SJSA1 (cell line): Measurements from ENCODE around the gene VHLL. TPM values are rescaled to one million over a fixed set of nuclear protein-coding genes. Genes with fewer than 3 reads are reported as not detected.

Source experiments
- DNase-seq, 2 experiments: peaks; one replicate each; pipeline ENCODE4 v3.0.0-alpha.2; 2015 to 2020; ENCODE audit warnings: low spot score in 2 of 2, low read depth in 1 of 2
- H3K27ac ChIP-seq: fragments of 250-450 bp; sonication (Bioruptor Pico); 2 replicates; pipeline ENCODE4 v1.5.1; 2020; ENCODE audit warnings: mild to moderate bottlenecking, moderate library complexity
- H3K27me3 ChIP-seq: fragments of 250-450 bp; sonication (Bioruptor Pico); replicated peaks from 2 replicates; pipeline ENCODE4 v1.5.1; 2020; ENCODE audit warnings: mild to moderate bottlenecking, moderate library complexity
- H3K36me3 ChIP-seq: fragments of 250-450 bp; sonication (Bioruptor Pico); 2 replicates; pipeline ENCODE4 v1.5.1; 2020; ENCODE audit warnings: mild to moderate bottlenecking
- H3K4me1 ChIP-seq: fragments of 250-450 bp; sonication (Bioruptor Pico); replicated peaks from 2 replicates; pipeline ENCODE4 v1.6.1; 2021; ENCODE audit warnings: mild to moderate bottlenecking
- H3K4me3 ChIP-seq: fragments of 250-450 bp; sonication (Bioruptor Pico); 2 replicates; pipeline ENCODE4 v1.5.1; 2020; ENCODE audit warnings: mild to moderate bottlenecking
- H3K9me3 ChIP-seq: fragments of 250-450 bp; sonication (Bioruptor Pico); replicated peaks from 2 replicates; pipeline ENCODE4 v1.5.1; 2020; ENCODE audit warnings: mild to moderate bottlenecking
- total RNA-seq: library from RNA; depleted of rRNA; stranded (reverse); fragments of >200 nt; shearing (Covaris generic); gene quantifications from 2 replicates; pipeline ENCODE4 v1.2.3, GENCODE V29; 2014

Gene VHLL
- total RNA-seq, 1 experiment from 2014 or later = not detected

GRCh38 chr1:156316909-156317308 lies 17.8 kb upstream of the VHLL start:
- H3K36me3 ChIP-seq = peaks cover 99% of the 10 kb centered on the region
- H3K27ac ChIP-seq = no peak overlapping the region
- no peaks in the 10 kb centered on the region for H3K4me1 ChIP-seq
- H3K4me3 ChIP-seq = no peak overlapping the region
- H3K9me3 ChIP-seq = no peaks in the 10 kb centered on the region
- DNase-seq = no peak
- no peaks in the 10 kb centered on the region for H3K27me3 ChIP-seq

GRCh38 chr1:156310962-156311361 lies 11.9 kb upstream of the VHLL start:
- DNase-seq = no peak
- Histone ChIP-seq H3K27me3 (no peaks in the 10 kb centered on the region), H3K4me1 (peaks cover 3% of the 10 kb centered on the region; the same call in 1 of the 2 replicates), H3K4me3 (no peak overlapping the region), H3K9me3 (no peaks in the 10 kb centered on the region), H3K27ac (no peak overlapping the region), H3K36me3 (peaks cover 95% of the 10 kb centered on the region)

DNA sequence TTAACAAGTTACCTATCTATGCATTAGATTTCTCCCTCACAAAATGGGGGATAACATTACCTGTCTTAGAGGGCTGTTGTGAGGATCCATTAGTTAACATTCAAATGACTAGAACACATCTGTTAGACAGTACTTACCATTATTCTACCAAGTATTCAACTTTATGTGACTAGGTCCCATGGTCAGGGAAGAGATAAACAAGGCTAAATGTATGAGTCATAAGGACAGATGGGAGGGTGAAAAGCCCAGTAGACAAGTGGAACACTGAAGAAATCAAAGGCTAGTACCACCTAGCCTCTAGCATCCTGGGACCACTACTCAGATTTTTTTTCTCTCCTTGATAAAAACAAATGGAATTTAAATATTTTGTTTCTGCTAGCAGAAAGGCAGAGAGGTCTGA lies 9.0 kb upstream of the VHLL start:
- Histone ChIP-seq H3K36me3 (peaks cover 83% of the 10 kb centered on the region), H3K4me3 (no peak overlapping the region), H3K27me3 (no peaks in the 10 kb centered on the region), H3K27ac (no peak overlapping the region), H3K4me1 (peaks cover 3% of the 10 kb centered on the region; the same call in 1 of the 2 replicates), H3K9me3 (no peaks in the 10 kb centered on the region)
- DNase-seq = no peak

DNA sequence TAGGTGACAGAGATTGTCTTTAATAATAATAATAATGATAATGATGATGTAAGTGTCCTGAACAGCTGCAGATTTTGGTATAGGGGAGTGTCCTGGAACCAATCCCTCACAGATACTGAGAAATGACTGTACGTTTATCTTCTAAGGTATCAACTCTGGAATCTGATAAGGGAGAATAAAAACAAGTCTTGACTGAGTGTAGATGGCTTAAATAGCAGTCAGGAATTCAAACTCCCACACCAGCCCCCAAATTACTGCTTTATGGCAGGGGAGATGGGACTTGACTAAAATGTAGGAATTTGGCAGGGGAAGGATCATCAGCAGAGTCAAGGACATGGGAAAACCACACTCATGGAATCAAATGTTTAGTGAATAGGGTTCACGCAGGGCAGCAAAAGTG lies 6.1 kb upstream of the VHLL start:
- Histone ChIP-seq H3K27ac (no peak overlapping the region), H3K9me3 (no peaks in the 10 kb centered on the region), H3K4me1 (peaks cover 3% of the 10 kb centered on the region; the same call in 1 of the 2 replicates), H3K4me3 (no peak overlapping the region), H3K36me3 (peaks cover 54% of the 10 kb centered on the region), H3K27me3 (no peaks in the 10 kb centered on the region)
- no peak for DNase-seq

GRCh38 chr1:156303241-156303640 lies 4.1 kb upstream of the VHLL start:
- H3K27ac ChIP-seq = no peak overlapping the region
- H3K36me3 ChIP-seq = peaks cover 35% of the 10 kb centered on the region
- H3K27me3 ChIP-seq = no peaks in the 10 kb centered on the region
- no peaks in the 10 kb centered on the region for H3K9me3 ChIP-seq
- DNase-seq = no peak
- peaks cover 3% of the 10 kb centered on the region; the same call in 1 of the 2 replicates for H3K4me1 ChIP-seq
- no peak overlapping the region for H3K4me3 ChIP-seq

GRCh38 chr1:156295391-156295947 lies 3.6 kb downstream of the VHLL start, which contains the start of gene GLMP:
Gene GLMP, minus strand, starts transcription at chr1:156295679. Its CDS starts 34 bp downstream, at chr1:156295645.
- H3K27ac ChIP-seq = no peak within 1 kb of the TSS
- H3K9me3 ChIP-seq = no peaks in the 10 kb centered on the region
- peak within 1 kb of the TSS; percentile 42 for H3K4me3 ChIP-seq
- H3K27me3 ChIP-seq = no peaks in the 10 kb centered on the region
- DNase-seq = peak in 1 of 2 experiments; percentile 36
- peaks cover 11% of the 10 kb centered on the region; the same call in 1 of the 2 replicates for H3K36me3 ChIP-seq
- peaks cover 10% of the 10 kb centered on the region for H3K4me1 ChIP-seq

DNA sequence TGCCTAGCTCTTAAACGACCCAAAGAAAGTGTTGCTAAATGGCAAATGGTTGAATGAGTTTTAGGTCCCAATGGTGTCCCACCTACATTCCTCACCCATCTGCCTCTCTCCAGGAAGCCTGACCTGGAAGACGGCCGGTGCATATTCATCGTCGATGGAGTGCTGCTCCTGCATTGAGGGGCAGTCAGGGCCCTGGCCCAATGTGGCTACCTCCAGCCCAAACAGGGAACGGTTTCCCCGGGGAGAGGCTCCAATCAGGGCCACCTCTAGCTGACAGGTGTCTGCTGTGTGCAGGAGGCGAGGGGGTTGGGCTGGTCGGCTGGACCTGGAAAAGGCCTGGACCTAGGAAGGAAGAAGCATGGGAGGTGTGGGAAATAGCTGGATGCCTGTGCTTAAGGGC lies 5.2 kb downstream of the VHLL start:
- H3K27ac ChIP-seq = no peak overlapping the region
- H3K4me3 ChIP-seq = no peak overlapping the region

GRCh38 chr1:156293098-156293434 lies 6.0 kb downstream of the VHLL start:
- no peak for DNase-seq
- H3K27ac ChIP-seq = no peak overlapping the region
- peaks cover 17% of the 10 kb centered on the region for H3K36me3 ChIP-seq
- H3K27me3 ChIP-seq = no peaks in the 10 kb centered on the region
- H3K4me1 ChIP-seq = peaks cover 10% of the 10 kb centered on the region
- no peaks in the 10 kb centered on the region for H3K9me3 ChIP-seq
- no peak overlapping the region for H3K4me3 ChIP-seq

More for the DNA sequence above, 5.2 kb downstream of the VHLL start:
- no peak for DNase-seq
- peaks cover 10% of the 10 kb centered on the region for H3K4me1 ChIP-seq
- no peaks in the 10 kb centered on the region for H3K9me3 ChIP-seq
- no peaks in the 10 kb centered on the region for H3K27me3 ChIP-seq
- peaks cover 17% of the 10 kb centered on the region for H3K36me3 ChIP-seq

DNA sequence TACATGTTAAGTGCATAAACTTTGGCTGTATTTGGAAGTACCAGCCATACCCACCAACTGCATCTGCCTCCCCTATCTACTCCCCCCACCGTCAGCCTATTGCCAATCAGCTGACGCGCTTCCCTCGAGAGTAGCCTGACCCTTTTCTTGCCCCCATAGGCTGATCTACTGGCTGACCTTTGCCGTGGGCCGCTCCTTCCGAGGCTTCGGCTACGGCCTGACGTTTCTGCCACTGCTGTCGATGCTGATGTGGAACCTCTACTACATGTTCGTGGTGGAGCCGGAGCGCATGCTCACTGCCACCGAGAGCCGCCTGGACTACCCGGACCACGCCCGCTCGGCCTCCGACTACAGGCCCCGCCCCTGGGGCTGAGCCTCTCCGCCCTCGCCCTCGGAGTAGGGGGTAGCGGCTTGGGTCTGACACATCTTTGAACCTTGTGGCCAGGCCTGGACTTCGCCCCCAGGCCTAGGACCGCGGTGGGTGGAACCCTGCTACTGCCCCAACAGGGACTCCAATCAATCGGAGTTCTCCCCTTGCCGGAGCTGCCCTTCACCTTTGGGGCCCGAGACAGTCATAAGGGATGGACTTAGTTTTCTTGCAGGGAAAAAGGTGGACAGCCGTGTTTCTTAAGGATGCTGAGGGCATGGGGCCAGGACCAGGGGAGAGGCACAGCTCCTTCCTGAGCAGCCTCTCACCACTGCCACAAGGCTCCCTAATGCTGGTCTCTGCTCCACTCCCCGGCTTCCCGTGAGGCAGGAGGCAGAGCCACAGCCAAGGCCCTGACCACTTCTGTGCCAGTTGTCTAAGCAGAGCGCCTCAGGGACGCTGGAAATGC lies 7.7 kb downstream of the VHLL start:
- peak; percentile 25 to 69 for DNase-seq
- no peak overlapping the region for H3K27ac ChIP-seq

GRCh38 chr1:156289857-156290256 lies 9.2 kb downstream of the VHLL start:
- H3K9me3 ChIP-seq = no peaks in the 10 kb centered on the region
- no peak overlapping the region for H3K4me3 ChIP-seq
- H3K27ac ChIP-seq = no peak overlapping the region
- peaks cover 20% of the 10 kb centered on the region for H3K36me3 ChIP-seq
- DNase-seq = no peak
- peaks cover 2% of the 10 kb centered on the region for H3K4me1 ChIP-seq
- no peaks in the 10 kb centered on the region for H3K27me3 ChIP-seq

More for the DNA sequence above, 7.7 kb downstream of the VHLL start:
- peaks cover 10% of the 10 kb centered on the region for H3K4me1 ChIP-seq
- peak overlapping the region; percentile 26 for H3K4me3 ChIP-seq
- no peaks in the 10 kb centered on the region for H3K27me3 ChIP-seq
- no peaks in the 10 kb centered on the region for H3K9me3 ChIP-seq
- peaks cover 20% of the 10 kb centered on the region for H3K36me3 ChIP-seq

DNA sequence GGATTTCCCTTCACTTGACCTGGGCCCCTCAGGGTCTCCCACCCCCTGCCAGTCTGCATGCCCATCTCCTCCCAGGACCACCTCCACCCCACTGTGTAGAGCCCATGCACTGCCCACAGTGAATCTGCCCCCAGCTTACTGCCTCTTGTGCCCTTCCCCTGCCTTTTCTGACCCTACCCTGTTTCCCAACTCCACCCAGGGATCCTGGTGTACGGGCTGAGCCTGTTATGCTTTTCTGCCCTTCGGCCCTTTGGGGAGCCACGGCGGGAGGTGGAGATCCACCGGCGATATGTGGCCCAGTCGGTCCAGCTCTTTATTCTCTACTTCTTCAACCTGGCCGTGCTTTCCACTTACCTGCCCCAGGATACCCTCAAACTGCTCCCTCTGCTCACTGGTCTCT lies 13.0 kb downstream of the VHLL start:
- Histone ChIP-seq H3K4me3 (no peak overlapping the region), H3K27ac (no peak overlapping the region), H3K4me1 (peaks cover 17% of the 10 kb centered on the region), H3K9me3 (no peaks in the 10 kb centered on the region; the same call in 1 of the 2 replicates), H3K27me3 (no peaks in the 10 kb centered on the region), H3K36me3 (peaks cover 13% of the 10 kb centered on the region)
- no peak for DNase-seq

- H3K4me3 ChIP-seq = no peak overlapping the region
- peaks cover 13% of the 10 kb centered on the region for H3K36me3 ChIP-seq
- H3K27me3 ChIP-seq = no peaks in the 10 kb centered on the region
- no peaks in the 10 kb centered on the region; the same call in 1 of the 2 replicates for H3K9me3 ChIP-seq
- no peak overlapping the region for H3K27ac ChIP-seq
- DNase-seq = no peak
- H3K4me1 ChIP-seq = peaks cover 18% of the 10 kb centered on the region
These were observed 13.7 kb downstream of the VHLL start for GRCh38 chr1:156285437-156285836.

DNA sequence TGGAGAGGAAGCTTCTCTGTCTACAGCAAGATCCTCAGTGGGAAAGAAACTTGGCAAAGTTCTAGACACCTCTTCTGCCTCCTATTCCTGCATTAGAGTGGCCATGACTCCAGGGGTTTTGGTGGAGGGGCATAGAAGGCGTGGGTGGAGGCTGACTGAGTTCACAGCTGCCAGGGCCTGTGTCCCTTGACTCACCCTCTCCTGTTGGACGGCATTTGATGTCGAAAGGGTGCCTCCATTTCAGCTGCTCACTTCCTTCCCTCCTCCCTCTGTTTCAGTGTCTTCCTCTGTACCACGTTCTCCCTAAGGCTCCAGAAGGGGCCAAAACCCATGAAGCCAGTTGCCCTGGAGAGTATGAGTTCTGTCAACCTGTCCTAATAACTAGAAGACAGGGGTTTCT lies 14.3 kb downstream of the VHLL start:
- Histone ChIP-seq H3K36me3 (peaks cover 19% of the 10 kb centered on the region), H3K4me1 (peaks cover 18% of the 10 kb centered on the region), H3K27ac (no peak overlapping the region), H3K27me3 (no peaks in the 10 kb centered on the region), H3K4me3 (no peak overlapping the region), H3K9me3 (no peaks in the 10 kb centered on the region; the same call in 1 of the 2 replicates)
- no peak for DNase-seq

DNA sequence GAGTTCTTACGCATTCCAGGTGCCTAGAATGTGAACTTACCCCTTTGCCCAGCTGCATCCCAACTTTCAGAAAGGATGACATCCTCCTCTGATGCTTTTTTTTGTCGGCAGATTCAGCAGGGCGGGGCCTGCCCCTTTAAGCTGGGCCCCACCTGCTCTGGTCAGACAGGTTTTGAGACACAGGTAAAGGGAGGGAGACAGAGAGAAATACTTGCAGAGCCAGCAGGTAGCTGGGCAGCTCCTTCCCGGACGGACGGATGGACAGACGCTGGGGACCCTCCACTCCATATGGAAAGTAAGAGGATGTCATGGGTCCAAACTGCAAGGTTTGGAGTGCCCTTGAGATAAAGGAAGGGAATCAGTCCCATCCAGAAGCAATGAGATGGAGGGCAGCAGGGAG lies 15.0 kb downstream of the VHLL start, which contains the start of gene TMEM79:
TSS of gene TMEM79 (plus strand) at position 214 of the 400 bp plus-strand sequence. CDS start 902 bp downstream, outside the sequence.
- Histone ChIP-seq H3K27me3 (no peaks in the 10 kb centered on the region), H3K36me3 (peaks cover 20% of the 10 kb centered on the region), H3K4me1 (peaks cover 18% of the 10 kb centered on the region), H3K4me3 (peak within 1 kb of the TSS; percentile 92), H3K9me3 (no peaks in the 10 kb centered on the region; the same call in 1 of the 2 replicates), H3K27ac (peak within 1 kb of the TSS; percentile 82; the same call in 1 of the 2 replicates)
- DNase-seq = no peak
